Mesenchymal stem cell (in vitro differentiated cells and primary cell): Measurements from ENCODE around the gene RNPS1.
A peak's percentile ranks its signal among the peaks of the same experiment; 100 is the strongest.

Experiments used
- DNase-seq: peaks from one replicate; pipeline ENCODE4 v3.0.0-alpha.2; 2013
- H2AFZ ChIP-seq: one replicate; pipeline ENCODE4 v1.6.1; 2013; ENCODE audit warnings: low read depth, mild to moderate bottlenecking, control low read depth, inconsistent platforms, low read length, moderate library complexity
- H2AK5ac ChIP-seq: 2 replicates; pipeline ENCODE4 v1.6.1; 2013; ENCODE audit warnings: low read length, moderate library complexity, mild to moderate bottlenecking, inconsistent platforms; ENCODE audit not compliant: severe bottlenecking
- H2BK120ac ChIP-seq: one replicate; pipeline ENCODE4 v1.6.1; 2013; ENCODE audit warnings: low read depth, mild to moderate bottlenecking, inconsistent platforms, low read length, moderate library complexity
- H2BK12ac ChIP-seq, 2 experiments: one replicate each; pipeline ENCODE4 v1.6.1; 2013; ENCODE audit warnings: inconsistent platforms in 2 of 2, low read length in 2 of 2, mild to moderate bottlenecking in 2 of 2, moderate library complexity in 2 of 2, control low read depth in 1 of 2
- H2BK15ac ChIP-seq: one replicate; pipeline ENCODE4 v1.6.1; 2013; ENCODE audit warnings: mild to moderate bottlenecking, low read depth, inconsistent platforms; ENCODE audit not compliant: poor library complexity, severe bottlenecking
- H2BK5ac ChIP-seq: 2 replicates; pipeline ENCODE4 v1.6.1; 2013; ENCODE audit warnings: low read depth, mild to moderate bottlenecking, low read length, control low read depth, inconsistent platforms; ENCODE audit not compliant: poor library complexity, severe bottlenecking
- H3K14ac ChIP-seq, 2 experiments: one replicate each; pipeline ENCODE4 v1.6.1; 2013; ENCODE audit warnings: inconsistent platforms in 2 of 2, low read length in 2 of 2, control low read depth in 1 of 2, mild to moderate bottlenecking in 1 of 2, moderate library complexity in 1 of 2
- H3K18ac ChIP-seq, 2 experiments: one replicate each; pipeline ENCODE4 v1.6.1; 2013; ENCODE audit warnings: inconsistent platforms in 2 of 2, low read length in 2 of 2, control low read depth in 1 of 2, low read depth in 1 of 2, mild to moderate bottlenecking in 1 of 2
- H3K23ac ChIP-seq, 2 experiments: one replicate each; pipeline ENCODE4 v1.6.1; 2013; ENCODE audit warnings: inconsistent platforms in 2 of 2, low read length in 2 of 2, mild to moderate bottlenecking in 2 of 2, moderate library complexity in 2 of 2, control low read depth in 1 of 2
- H3K27ac ChIP-seq: 2 replicates; pipeline ENCODE4 v1.5.1; 2013; ENCODE audit warnings: mild to moderate bottlenecking, moderate library complexity, low read length, control low read depth, inconsistent platforms; ENCODE audit not compliant: poor library complexity, severe bottlenecking
- H3K27me3 ChIP-seq, 2 experiments: 2 replicates each; pipeline versions ENCODE4 v1.6.1 to v1.7.0; 2013; ENCODE audit warnings: low read length in 2 of 2, mild to moderate bottlenecking in 2 of 2, moderate library complexity in 2 of 2, control low read depth in 1 of 2, inconsistent platforms in 1 of 2; ENCODE audit not compliant: control insufficient read depth in 1 of 2, insufficient read depth in 1 of 2
- H3K36me3 ChIP-seq, 2 experiments: 2 replicates each; pipeline versions ENCODE4 v1.6.1 to v1.7.0; 2013; ENCODE audit warnings: low read length in 2 of 2, control low read depth in 1 of 2, inconsistent platforms in 1 of 2, low read depth in 1 of 2, mild to moderate bottlenecking in 1 of 2; ENCODE audit not compliant: insufficient read depth in 2 of 2, control insufficient read depth in 1 of 2
- H3K4ac ChIP-seq, 2 experiments: one replicate each; pipeline ENCODE4 v1.6.1; 2013; ENCODE audit warnings: inconsistent platforms in 2 of 2, low read length in 2 of 2, mild to moderate bottlenecking in 2 of 2, moderate library complexity in 2 of 2, control low read depth in 1 of 2, low read depth in 1 of 2
- H3K4me1 ChIP-seq: 2 replicates; pipeline ENCODE4 v1.6.1; 2013; ENCODE audit warnings: low read depth, low read length, control low read depth; ENCODE audit not compliant: control insufficient read depth, insufficient read depth
- H3K4me2 ChIP-seq: 2 replicates; pipeline ENCODE4 v1.6.1; 2013; ENCODE audit warnings: low read length, mild to moderate bottlenecking, inconsistent platforms; ENCODE audit not compliant: poor library complexity, severe bottlenecking
- H3K4me3 ChIP-seq, 2 experiments: 2 replicates each; pipeline versions ENCODE4 v1.5.1 to v1.7.0; 2013; ENCODE audit warnings: low read length in 2 of 2, mild to moderate bottlenecking in 2 of 2, control low read depth in 1 of 2, low read depth in 1 of 2; ENCODE audit not compliant: insufficient read depth in 1 of 2
- H3K79me1 ChIP-seq: replicated peaks from 2 replicates; pipeline ENCODE4 v1.6.1; 2013; ENCODE audit warnings: mild to moderate bottlenecking, control low read depth, low read length, inconsistent platforms; ENCODE audit not compliant: poor library complexity, severe bottlenecking
- H3K9ac ChIP-seq: 2 replicates; pipeline ENCODE4 v1.7.0; 2013; ENCODE audit warnings: mild to moderate bottlenecking, low read length, moderate library complexity
- H3K9me3 ChIP-seq: 2 replicates; pipeline ENCODE4 v1.7.0; 2013; ENCODE audit warnings: mild to moderate bottlenecking, low read length; ENCODE audit not compliant: control insufficient read depth
- H4K8ac ChIP-seq: one replicate; pipeline ENCODE4 v1.6.1; 2013; ENCODE audit warnings: inconsistent platforms, mild to moderate bottlenecking, low read length, moderate library complexity
- H4K91ac ChIP-seq: one replicate; pipeline ENCODE4 v1.6.1; 2013; ENCODE audit warnings: mild to moderate bottlenecking, low read length, inconsistent platforms
- WGBS: methylation state at CpG from one replicate; pipeline ENCODE4 v1.1.7; 2013; ENCODE audit warnings: mixed read lengths; 5-methylcytosine and 5-hydroxymethylcytosine counted together

Gene RNPS1

DNA sequence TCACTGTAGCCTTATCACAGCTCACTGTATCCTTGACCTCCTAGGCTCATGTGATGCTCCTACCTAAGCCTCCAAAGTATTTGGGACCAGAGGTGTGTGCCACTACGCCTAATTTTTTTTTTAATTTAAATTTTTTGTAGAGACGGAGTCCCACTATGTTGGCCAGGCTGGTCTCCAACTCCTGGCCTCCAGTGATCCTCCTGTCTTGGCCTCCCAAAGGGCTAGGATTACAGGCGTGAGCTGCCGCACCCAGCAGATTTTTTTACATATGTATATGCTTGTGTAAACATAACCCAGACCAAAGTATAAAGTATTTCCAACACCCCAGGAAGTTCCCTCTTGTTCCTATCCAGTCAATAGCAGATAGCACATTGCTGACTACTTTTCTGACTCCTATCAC lies 51.6 kb downstream of the RNPS1 start:
- Histone ChIP-seq H2BK5ac (no peak overlapping the region), H3K9ac (no peak overlapping the region), H2BK120ac (no peak overlapping the region), H3K9me3 (no peaks in the 10 kb centered on the region), H3K4ac (no peak overlapping the region), H2AFZ (no peak overlapping the region), H4K8ac (peak overlapping the region; percentile 64), H3K4me2 (no peak overlapping the region), H2BK12ac (peak overlapping the region in 1 of 2 experiments; percentile 64), H3K4me1 (peaks cover 24% of the 10 kb centered on the region), H4K91ac (no peak overlapping the region), H3K79me1 (peaks cover 11% of the 10 kb centered on the region), H3K4me3 (no peak overlapping the region), H2BK15ac (no peak overlapping the region), H2AK5ac (no peak overlapping the region), H3K27me3 (no peaks in the 10 kb centered on the region), H3K36me3 (peaks cover 5 to 15% of the 10 kb centered on the region in 2 experiments), H3K27ac (no peak overlapping the region), H3K23ac (no peak overlapping the region), H3K14ac (no peak overlapping the region), H3K18ac (no peak overlapping the region)
- 94% methylated on average over 2 of the region's 4 CpGs for WGBS
- no peak for DNase-seq

GRCh38 chr16:2214719-2214968 lies 53.3 kb downstream of the RNPS1 start, which contains the start of gene PGP:
PGP (minus strand) TSS chr16:2214840; CDS start chr16:2214777, 63 bp downstream.
- peak within 1 kb of the TSS in 1 of 2 experiments; percentile 91 for H3K23ac ChIP-seq
- H3K4ac ChIP-seq = peak within 1 kb of the TSS; percentile 85 to 96
- no peak within 1 kb of the TSS for H2AK5ac ChIP-seq
- H3K27me3 ChIP-seq = no peaks in the 10 kb centered on the region
- H2AFZ ChIP-seq = peak within 1 kb of the TSS; percentile 39
- peak within 1 kb of the TSS; percentile 95 for H3K4me2 ChIP-seq
- peaks cover 6 to 29% of the 10 kb centered on the region in 2 experiments for H3K36me3 ChIP-seq
- peak within 1 kb of the TSS; percentile 54 for H2BK120ac ChIP-seq
- no peak for DNase-seq
- peak within 1 kb of the TSS; percentile 79 for H4K91ac ChIP-seq
- H3K9ac ChIP-seq = peak within 1 kb of the TSS; percentile 99
- H4K8ac ChIP-seq = peak within 1 kb of the TSS; percentile 45
- WGBS = 0% methylated on average over 17 of the region's 48 CpGs
- H3K9me3 ChIP-seq = no peaks in the 10 kb centered on the region
- peak within 1 kb of the TSS in 1 of 2 experiments; percentile 94 for H3K14ac ChIP-seq
- no peak within 1 kb of the TSS for H2BK5ac ChIP-seq
- peaks cover 34% of the 10 kb centered on the region for H3K4me1 ChIP-seq
- H3K27ac ChIP-seq = peak within 1 kb of the TSS; percentile 76
- peak within 1 kb of the TSS; percentile 73 to 99 for H3K18ac ChIP-seq
- peak within 1 kb of the TSS; percentile 91 to 94 for H3K4me3 ChIP-seq
- H2BK12ac ChIP-seq = peak within 1 kb of the TSS in 1 of 2 experiments; percentile 83
- H2BK15ac ChIP-seq = peak within 1 kb of the TSS; percentile 75
- peaks cover 13% of the 10 kb centered on the region for H3K79me1 ChIP-seq

DNA sequence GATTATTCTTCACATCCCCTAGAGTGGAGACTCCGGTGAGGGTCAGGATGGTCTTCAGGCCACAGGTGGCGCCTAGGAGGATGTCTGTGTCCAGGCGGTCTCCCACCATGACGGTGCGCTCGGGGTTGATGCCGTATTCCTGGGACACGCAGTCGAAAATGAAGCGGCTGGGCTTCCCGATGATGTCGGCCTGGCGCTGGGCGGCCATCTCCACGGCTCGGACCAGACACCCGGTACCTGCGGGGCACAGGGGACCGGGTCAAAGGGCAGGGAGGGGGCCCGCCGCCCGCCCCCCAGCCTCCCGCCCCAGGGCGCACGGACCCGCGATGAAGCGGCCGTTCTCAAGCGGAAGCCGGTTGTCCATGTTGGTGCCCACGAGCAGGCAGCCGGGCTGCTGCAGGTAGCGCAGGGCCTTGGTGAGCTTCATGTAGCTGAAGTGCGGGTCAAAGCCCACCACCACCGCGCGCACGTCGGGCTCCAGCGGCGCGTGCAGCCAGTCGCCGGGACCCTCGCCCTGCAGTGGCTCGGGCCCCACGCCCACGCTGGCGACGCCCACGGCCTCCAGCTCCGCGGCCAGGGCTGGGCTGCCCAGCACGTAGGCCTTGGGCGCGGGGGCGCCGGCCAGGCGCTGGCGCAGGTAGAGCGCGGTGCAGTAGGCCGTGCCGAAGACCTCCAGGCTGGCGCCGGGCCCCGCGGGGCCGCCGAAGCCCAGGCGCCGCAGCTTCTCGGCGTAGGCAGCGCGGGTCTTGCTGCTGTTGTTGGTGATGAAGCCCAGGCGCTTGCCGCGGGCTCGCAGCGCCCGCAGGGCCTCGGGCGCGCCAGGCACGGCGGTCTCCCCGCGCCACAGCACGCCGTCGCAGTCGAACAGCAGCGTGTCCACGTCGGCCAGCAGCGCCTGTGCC lies 53.9 kb downstream of the RNPS1 start:
- Histone ChIP-seq H3K14ac (peak overlapping the region in 1 of 2 experiments; percentile 94), H2BK12ac (peak overlapping the region in 1 of 2 experiments; percentile 80), H3K18ac (peak overlapping the region; percentile 73 to 95), H2BK120ac (peak overlapping the region; percentile 54), H3K4me3 (peak overlapping the region; percentile 81 to 91), H4K91ac (peak overlapping the region; percentile 79), H2BK5ac (no peak overlapping the region), H3K4me2 (peak overlapping the region; percentile 95), H4K8ac (peak overlapping the region; percentile 14), H2AFZ (peak overlapping the region; percentile 39), H2BK15ac (peak overlapping the region; percentile 75), H3K27ac (no peak overlapping the region), H3K4me1 (peaks cover 34% of the 10 kb centered on the region), H3K27me3 (no peaks in the 10 kb centered on the region), H3K4ac (peak overlapping the region; percentile 50 to 85), H2AK5ac (no peak overlapping the region), H3K9ac (peak overlapping the region; percentile 86), H3K23ac (peak overlapping the region in 1 of 2 experiments; percentile 91), H3K36me3 (peaks cover 11 to 34% of the 10 kb centered on the region in 2 experiments), H3K79me1 (peaks cover 17% of the 10 kb centered on the region), H3K9me3 (no peaks in the 10 kb centered on the region)
- 1% methylated on average over 71 of the region's 98 CpGs for WGBS
- DNase-seq = no peak
